H1 (cell line): ENCODE results near the gene STK39. TPM values are rescaled to one million over a fixed set of nuclear protein-coding genes. Genes with fewer than 3 reads are reported as not detected.

Experiments
- CTCF ChIA-PET: fragments of 300-600 bp; sonication (Branson Sonifier 250); formaldehyde crosslinking; loops from one replicate; lab custom pipeline; 2021; ENCODE audit not compliant: partially characterized antibody; lab: Charles Lee
- POLR2A ChIA-PET: fragments of 300-600 bp; sonication (Branson Sonifier 250); formaldehyde crosslinking; loops from one replicate; lab custom pipeline; 2021; ENCODE audit warnings: inconsistent platforms; ENCODE audit not compliant: partially characterized antibody; lab: Charles Lee
- DNase-seq, 2 experiments: peaks; one replicate each; pipeline versions ENCODE4 v3.0.0 to v3.0.0-alpha.2; 2010 to 2022; ENCODE audit warnings: low spot score in 2 of 2, low read depth in 1 of 2, mixed read lengths in 1 of 2
- FAIRE-seq: peaks from 2 replicates; lab custom pipeline; 2011; peaks lifted over from hg19 to GRCh38; lab: Jason Lieb, UNC
- H2AFZ ChIP-seq: 2 replicates; pipeline ENCODE4 v1.8.1; 2012; ENCODE audit warnings: low read length, inconsistent platforms
- H2AK5ac ChIP-seq: 2 replicates; pipeline ENCODE4 v1.6.1; 2013; ENCODE audit warnings: low read depth, low read length
- H2BK120ac ChIP-seq: replicated peaks from 2 replicates; pipeline ENCODE3; 2013; ENCODE audit warnings: low read depth, low read length, inconsistent platforms
- H2BK12ac ChIP-seq: 2 replicates; pipeline ENCODE4 v1.6.1; 2013; ENCODE audit warnings: low read depth, low read length
- H2BK15ac ChIP-seq: 2 replicates; pipeline ENCODE4 v1.6.1; 2013; ENCODE audit warnings: low read length
- H2BK20ac ChIP-seq: 2 replicates; pipeline ENCODE4 v1.6.1; 2013; ENCODE audit warnings: low read length
- H2BK5ac ChIP-seq: 2 replicates; pipeline ENCODE4 v1.6.1; 2013; ENCODE audit warnings: low read depth, low read length
- H3K14ac ChIP-seq: 2 replicates; pipeline ENCODE4 v1.6.1; 2013; ENCODE audit warnings: inconsistent platforms; ENCODE audit not compliant: insufficient read length
- H3K18ac ChIP-seq: 2 replicates; pipeline ENCODE4 v1.6.1; 2013; ENCODE audit warnings: low read length; ENCODE audit errors: extremely low read depth
- H3K23ac ChIP-seq: 2 replicates; pipeline ENCODE4 v1.6.1; 2013; ENCODE audit warnings: inconsistent platforms; ENCODE audit not compliant: insufficient read length
- H3K23me2 ChIP-seq: 2 replicates; pipeline ENCODE4 v1.6.1; 2013; ENCODE audit warnings: low read depth, low read length
- H3K27ac ChIP-seq: 2 replicates; pipeline ENCODE4 v1.6.1; 2011; ENCODE audit warnings: low read depth, low read length, inconsistent platforms
- H3K27me3 ChIP-seq, 4 experiments: replicated peaks in 1 of 4; 1 replicate in 1 of 4; 2 replicates in 3 of 4; pipeline versions ENCODE4 v1.6.1 to v1.8.1; 2011 to 2013; ENCODE audit warnings: low read length in 3 of 4, mild to moderate bottlenecking in 3 of 4, inconsistent platforms in 2 of 4, mixed read lengths in 2 of 4, moderate library complexity in 1 of 4; ENCODE audit not compliant: control insufficient read depth in 3 of 4, insufficient read depth in 3 of 4; ENCODE audit errors: extremely low read depth in 1 of 4
- H3K36me3 ChIP-seq, 4 experiments: 2 replicates each; pipeline versions ENCODE4 v1.6.1 to v1.8.1; 2011 to 2013; ENCODE audit warnings: mild to moderate bottlenecking in 4 of 4, low read length in 3 of 4, moderate library complexity in 2 of 4, control low read depth in 1 of 4, inconsistent platforms in 1 of 4; ENCODE audit not compliant: insufficient read depth in 4 of 4, control insufficient read depth in 2 of 4
- H3K4ac ChIP-seq: replicated peaks from 2 replicates; pipeline ENCODE3; 2013; ENCODE audit warnings: low read length, low read depth, mixed read lengths, inconsistent platforms; ENCODE audit not compliant: insufficient read length
- H3K4me1 ChIP-seq, 4 experiments: replicated peaks in 1 of 4; 1 replicate in 1 of 4; 2 replicates in 3 of 4; pipeline versions ENCODE4 v1.6.1 to v1.8.1; 2011 to 2013; ENCODE audit warnings: low read length in 3 of 4, inconsistent platforms in 2 of 4, mixed read lengths in 1 of 4; ENCODE audit not compliant: insufficient read depth in 4 of 4, control insufficient read depth in 3 of 4
- H3K4me2 ChIP-seq, 2 experiments: 2 replicates each; pipeline versions ENCODE4 v1.6.1 to v1.8.1; 2011 to 2013; ENCODE audit warnings: low read depth in 2 of 2, low read length in 2 of 2, control low read depth in 1 of 2, inconsistent platforms in 1 of 2, mild to moderate bottlenecking in 1 of 2; ENCODE audit not compliant: insufficient read depth in 1 of 2
- H3K4me3 ChIP-seq, 4 experiments: fragments of 200-600, 300-600 bp in 1 of 4; sonication (generic), shearing (Covaris generic), sonication (Bioruptor Twin) in 1 of 4; 2 replicates each; pipeline versions ENCODE4 v1.5.1 to v1.8.1; 2011 to 2016; ENCODE audit warnings: low read length in 4 of 4, low read depth in 3 of 4, control low read depth in 2 of 4, inconsistent platforms in 2 of 4, mild to moderate bottlenecking in 2 of 4, mixed read lengths in 1 of 4, moderate library complexity in 1 of 4; ENCODE audit not compliant: insufficient read depth in 2 of 4; ENCODE audit errors: extremely low read depth in 1 of 4
- H3K56ac ChIP-seq: replicated peaks from 2 replicates; pipeline ENCODE3; 2013; ENCODE audit warnings: low read depth, mild to moderate bottlenecking, mixed read lengths, low read length, inconsistent platforms; ENCODE audit not compliant: insufficient read length
- H3K79me1 ChIP-seq: 2 replicates; pipeline ENCODE4 v1.6.1; 2013; ENCODE audit warnings: low read depth, low read length, control low read depth
- H3K79me2 ChIP-seq, 2 experiments: 2 replicates each; pipeline versions ENCODE4 v1.6.1 to v1.8.1; 2012 to 2013; ENCODE audit warnings: low read length in 2 of 2, mild to moderate bottlenecking in 2 of 2, inconsistent platforms in 1 of 2; ENCODE audit not compliant: insufficient read depth in 2 of 2, control insufficient read depth in 1 of 2
- H3K9ac ChIP-seq, 4 experiments: replicated peaks in 1 of 4; 1 replicate in 1 of 4; 2 replicates in 3 of 4; pipeline versions ENCODE4 v1.6.1 to v1.8.1; 2011 to 2013; ENCODE audit warnings: low read depth in 3 of 4, low read length in 3 of 4, control low read depth in 2 of 4, mild to moderate bottlenecking in 2 of 4, moderate library complexity in 2 of 4, inconsistent platforms in 1 of 4; ENCODE audit errors: extremely low read depth in 1 of 4
- H3K9me3 ChIP-seq, 2 experiments: 2 replicates each; pipeline versions ENCODE4 v1.6.1 to v1.8.1; 2012 to 2013; ENCODE audit warnings: mild to moderate bottlenecking in 2 of 2, moderate library complexity in 2 of 2, control low read depth in 1 of 2, inconsistent platforms in 1 of 2, low read depth in 1 of 2, low read length in 1 of 2, mixed read lengths in 1 of 2; ENCODE audit not compliant: insufficient read depth in 2 of 2
- H4K20me1 ChIP-seq, 2 experiments: replicated peaks in 1 of 2; 2 replicates each; pipeline versions ENCODE3 to v1.8.1; 2011 to 2013; ENCODE audit warnings: inconsistent platforms in 2 of 2, low read length in 2 of 2, mild to moderate bottlenecking in 1 of 2; ENCODE audit not compliant: insufficient read depth in 2 of 2, control insufficient read depth in 1 of 2
- H4K5ac ChIP-seq: 2 replicates; pipeline ENCODE4 v1.6.1; 2013; ENCODE audit warnings: low read length, low read depth, mixed read lengths, inconsistent platforms; ENCODE audit not compliant: insufficient read length
- H4K8ac ChIP-seq: 2 replicates; pipeline ENCODE4 v1.8.0; 2013; ENCODE audit warnings: mild to moderate bottlenecking, moderate library complexity, low read length, inconsistent platforms; ENCODE audit not compliant: insufficient read depth; ENCODE audit errors: extremely low read depth
- H4K91ac ChIP-seq: replicated peaks from 2 replicates; pipeline ENCODE3; 2013; ENCODE audit warnings: low read length, mixed read lengths, inconsistent platforms; ENCODE audit not compliant: insufficient read length
- CBX5 ChIP-seq: fragments of 300-800, 300-1000 bp; sonication (generic); IDR thresholded peaks from 2 replicates; pipeline ENCODE4 v1.7.1; 2016; ENCODE audit warnings: antibody characterized with exemption, low read length, low read depth
- CTCF ChIP-seq, 3 experiments: IDR thresholded peaks; 1 replicate in 2 of 3; 2 replicates in 1 of 3; pipeline versions ENCODE4 v1.5.1 to v1.6.1; 2011; ENCODE audit warnings: low read length in 3 of 3, mild to moderate bottlenecking in 3 of 3, inconsistent platforms in 2 of 3, low read depth in 1 of 3, moderate library complexity in 1 of 3; ENCODE audit not compliant: insufficient read depth in 1 of 3; ENCODE audit errors: control extremely low read depth in 1 of 3
- SIN3A ChIP-seq, 2 experiments: IDR thresholded peaks in 1 of 2; conservative IDR thresholded peaks in 1 of 2; 2 replicates each; pipeline ENCODE4 v1.6.1; 2011 to 2012; ENCODE audit warnings: low read length in 2 of 2, improper control_type of control experiment in 1 of 2, low read depth in 1 of 2, mild to moderate bottlenecking in 1 of 2
- SIRT6 ChIP-seq: IDR thresholded peaks from one replicate; pipeline ENCODE4 v1.7.1; 2012; ENCODE audit warnings: low read length, inconsistent platforms
- ZNF274 ChIP-seq: IDR thresholded peaks from 2 replicates; pipeline ENCODE4 v1.7.0; 2012; ENCODE audit warnings: low read length, borderline replicate concordance; ENCODE audit errors: extremely low read depth
- WGBS, 2 experiments: shearing (Covaris generic) in 1 of 2; methylation state at CpG; one replicate each; pipeline versions ENCODE4 v1.1.6 to v1.1.7; 2013 to 2015; ENCODE audit warnings: low lambda C conversion rate in 2 of 2, mixed read lengths in 2 of 2, inconsistent platforms in 1 of 2, low coverage in 1 of 2, missing lambda C conversion rate in 1 of 2; ENCODE audit not compliant: insufficient replicate concordance in 2 of 2, insufficient coverage in 1 of 2, insufficient read length in 1 of 2; ENCODE audit errors: extremely low coverage in 1 of 2, missing lambda C conversion rate in 1 of 2; 5-methylcytosine and 5-hydroxymethylcytosine counted together
- polyA plus RNA-seq, 7 experiments: library from polyadenylated mRNA; depleted of rRNA in 3 of 7; stranded (reverse) in 5 of 7; unstranded in 2 of 7; fragments of >200 nt in 5 of 7; fragments of 200-250 nt in 2 of 7; gene quantifications; 1 replicate in 5 of 7; 2 replicates in 1 of 7; 4 replicates in 1 of 7; pipeline versions ENCODE4 v1.2.1 to v1.2.3, GENCODE V29; 2011 to 2013; ENCODE audit warnings: missing spikeins in 2 of 7, mixed read lengths in 2 of 7
- total RNA-seq: library from RNA; stranded (reverse); fragmentation: NEBNext Ultra II Directional; extraction: Animal tissue kit (Norgen Biotek cat#: 25700); gene quantifications from 2 replicates; pipeline ENCODE4 v1.2.1, GENCODE V29; 2021

The STK39 gene
- total and polyA plus RNA-seq, 2 of the 8 experiments (the other 6 are each of a cell fraction or from before 2014, with no cell fraction given): 13.7 to 23.8 TPM

GRCh38 chr2:168120310-168120709 lies 127.1 kb downstream of the STK39 start:
- Histone ChIP-seq H3K9me3 (no peaks in the 10 kb centered on the region), H3K9ac (no peak overlapping the region), H4K5ac (no peak overlapping the region), H2BK15ac (no peak overlapping the region), H2BK20ac (no peak overlapping the region), H3K27me3 (no peaks in the 10 kb centered on the region), H3K23me2 (no peaks in the 10 kb centered on the region), H3K4me2 (no peak overlapping the region), H2BK12ac (no peak overlapping the region), H3K56ac (no peak overlapping the region), H3K18ac (no peak overlapping the region), H2AK5ac (no peak overlapping the region), H3K79me2 (no peaks in the 10 kb centered on the region), H4K20me1 (peaks cover 0 to 2% of the 10 kb centered on the region in 2 experiments), H2BK5ac (no peak overlapping the region), H4K91ac (no peak overlapping the region), H3K27ac (no peak overlapping the region), H3K79me1 (no peaks in the 10 kb centered on the region), H3K36me3 (peaks cover 0 to 3% (median 0%) of the 10 kb centered on the region in 4 experiments; a peak in 4 of 8 replicates), H3K23ac (no peak overlapping the region), H3K4me3 (no peak overlapping the region), H3K14ac (no peak overlapping the region), H2BK120ac (no peak overlapping the region), H2AFZ (no peak overlapping the region), H3K4ac (no peak overlapping the region), H4K8ac (no peak overlapping the region), H3K4me1 (peaks cover 0 to 13% (median 7%) of the 10 kb centered on the region in 4 experiments; a peak in 4 of 7 replicates)
- TF ChIP-seq CBX5: no peak
- peak in 1 of 3 experiments; percentile 22; a peak in 1 of 4 replicates for TF ChIP-seq CTCF (IDR thresholded peaks at IDR 0.05; ENCODE audit: control extremely low read depth in 1 of 3, insufficient read depth in 1 of 3, low read depth in 1 of 3, low read length in 3 of 3)
- TF ChIP-seq SIN3A (conservative IDR thresholded peaks at IDR 0.05 in 1 of 2, IDR thresholded peaks at IDR 0.05 in 1 of 2; ENCODE audit: low read depth in 1 of 2, low read length in 2 of 2): no peak
- TF ChIP-seq SIRT6: no peak
- no peak for TF ChIP-seq ZNF274
- FAIRE-seq: no peak
- WGBS, 2 experiments: 87% methylated on average over 4 of the region's 4 CpGs; no CpG with 5 or more reads in 1 of the 2 experiments
- ChIA-PET CTCF (interaction anchor here (0.7 to 8.9 kb wide), 59 partner anchors 8 to 1584 kb away, joined by 3 to 95 read pairs (median 5); no protein-coding TSS in a partner anchor), POLR2A (no interaction called here)
- no peak for DNase-seq
